Transverse colon (tissue), 4 donors: ENCODE results near the gene HPSE2. TPM values are rescaled to one million over a fixed set of nuclear protein-coding genes. Genes with fewer than 3 reads are reported as not detected.
"Not testable (repeated sequence)": the region's sequence is repeated elsewhere in the genome, so short reads cannot be mapped to it uniquely, and the experiment has no call there.

Experiments
- DNase-seq: peaks from one replicate; pipeline ENCODE4 v3.0.0-alpha.2; 2019
- H3K27ac ChIP-seq, 4 donors: fragments of 200-600 bp; sonication (generic); 2 replicates each; pipeline ENCODE4 v1.5.1; 2016 to 2018; ENCODE audit warnings: inconsistent platforms in 4 of 4
- H3K27me3 ChIP-seq: fragments of 200-600 bp; sonication (generic); 2 replicates; pipeline ENCODE4 v1.5.1; 2017; ENCODE audit warnings: inconsistent platforms
- H3K36me3 ChIP-seq, 4 donors: fragments of 200-600 bp; sonication (generic); 2 replicates each; pipeline ENCODE4 v1.5.1; 2017 to 2019; ENCODE audit warnings: inconsistent platforms in 4 of 4
- H3K4me1 ChIP-seq, 4 donors: fragments of 200-600 bp; sonication (generic); 2 replicates each; pipeline ENCODE4 v1.5.1; 2017 to 2020; ENCODE audit warnings: inconsistent platforms in 4 of 4
- H3K4me3 ChIP-seq, 4 donors: fragments of 200-600 bp; sonication (generic); 1 replicate in 1 of 4; 2 replicates in 3 of 4; pipeline versions ENCODE4 v1.5.1 to v1.6.1; 2017 to 2019; ENCODE audit warnings: inconsistent platforms in 4 of 4
- H3K9me3 ChIP-seq, 2 donors: fragments of 200-600 bp; sonication (generic); 2 replicates each; pipeline ENCODE4 v1.5.1; 2017 to 2019; ENCODE audit warnings: inconsistent platforms in 2 of 2
- CTCF ChIP-seq, 5 experiments: fragments of 200-600 bp in 3 of 5; fragments of 450-650 bp in 2 of 5; sonication (generic) in 3 of 5; IDR thresholded peaks; 1 replicate in 2 of 5; 2 replicates in 3 of 5; pipeline ENCODE4 v1.5.1; 2016 to 2017; ENCODE audit warnings: antibody characterized with exemption in 5 of 5, inconsistent platforms in 3 of 5, mild to moderate bottlenecking in 2 of 5, moderate library complexity in 1 of 5
- EP300 ChIP-seq: sonication (generic); formaldehyde crosslinking; IDR thresholded peaks from one replicate; pipeline ENCODE4 v1.6.1; 2017; ENCODE audit warnings: antibody characterized with exemption, low read depth
- POLR2A ChIP-seq: fragments of 450-650 bp; IDR thresholded peaks from one replicate; pipeline ENCODE4 v1.6.1; 2016; ENCODE audit warnings: antibody characterized with exemption, mild to moderate bottlenecking, moderate library complexity
- POLR2AphosphoS5 ChIP-seq, 3 donors: sonication (generic); formaldehyde crosslinking; IDR thresholded peaks; one replicate each; pipeline ENCODE4 v1.6.1; 2016; ENCODE audit warnings: antibody characterized with exemption in 3 of 3
- WGBS, 2 donors: methylation state at CpG; one replicate each; pipeline ENCODE4 v1.1.5; 2018; ENCODE audit warnings: low coverage in 1 of 2; 5-methylcytosine and 5-hydroxymethylcytosine counted together
- in situ Hi-C, 4 donors: fragments of 200-750 bp; cut with MboI; loops; one replicate each; pipeline versions ENCODE4 v1.15.0 to v1.15.1; 2017; ENCODE audit warnings: low sequenced_read_pairs in 3 of 4, low pct_ligation_motif_present in 1 of 4, low pct_unique_long_range_greater_than_20kb in 1 of 4
- intact Hi-C: fragments of 100-400 bp; cut with DNase I; formaldehyde crosslinking; loops from one replicate; pipeline ENCODE4 v1.15.1; 2023; ENCODE audit warnings: low total_unique reads
- total RNA-seq, 4 donors: library from RNA; depleted of rRNA; stranded (reverse); fragments of >200 nt; gene quantifications; one replicate each; pipeline ENCODE4 v1.1.0, GENCODE V29; 2016

HPSE2 gene
- total RNA-seq, 4 donors from 2014 or later = 2.2 to 3.0 TPM; not detected in 2

DNA sequence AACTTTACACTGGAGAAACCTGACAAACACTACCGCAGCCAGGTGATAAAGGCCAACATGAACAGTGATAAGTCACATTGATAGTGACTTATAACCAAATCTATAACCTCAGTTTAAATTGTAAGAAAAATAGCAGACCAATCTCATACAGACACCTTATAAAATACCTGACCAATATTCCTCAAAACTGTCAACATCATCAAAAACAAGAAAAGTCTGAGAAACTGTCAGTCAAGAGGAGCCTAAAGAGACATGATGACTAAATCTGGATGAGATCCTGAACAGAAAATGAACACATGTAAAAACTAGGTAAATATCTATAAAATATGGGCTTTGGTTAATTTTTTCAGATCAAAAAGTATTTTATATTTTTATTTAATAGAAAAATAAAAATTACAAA is 233.3 kb downstream of the HPSE2 start:
- peaks cover 12 to 18% of the 10 kb centered on the region in 2 donors for H3K9me3 ChIP-seq
- intact Hi-C loops = no loop called here

GRCh38 chr10:98997596-98997995 is 238.1 kb downstream of the HPSE2 start:
- H3K4me1 ChIP-seq = no peaks in the 10 kb centered on the region
- H3K27ac ChIP-seq = no peak overlapping the region
- no peaks in the 10 kb centered on the region for H3K9me3 ChIP-seq
- H3K27me3 ChIP-seq = no peaks in the 10 kb centered on the region
- no peaks in the 10 kb centered on the region for H3K36me3 ChIP-seq
- intact Hi-C loops (no loop called here), in situ Hi-C loops (no loop called here)
- no peak for DNase-seq
- WGBS, 2 donors = 61 to 67% methylated on average over 4 of the region's 4 CpGs
- TF ChIP-seq EP300 (no peak), POLR2A (no peak), CTCF (IDR thresholded peaks at IDR 0.05) (no peak), POLR2AphosphoS5 (IDR thresholded peaks at IDR 0.05) (no peak)
- H3K4me3 ChIP-seq = no peak overlapping the region

More for the DNA sequence above, 233.3 kb downstream of the HPSE2 start:
- no peak for TF ChIP-seq CTCF (IDR thresholded peaks at IDR 0.05)
- TF ChIP-seq POLR2A = no peak
- TF ChIP-seq POLR2AphosphoS5 (IDR thresholded peaks at IDR 0.05) = no peak
- no peak for TF ChIP-seq EP300
- H3K4me3 ChIP-seq = no peak overlapping the region
- no peak for DNase-seq
- no peak overlapping the region for H3K27ac ChIP-seq
- H3K36me3 ChIP-seq = no peaks in the 10 kb centered on the region
- 69 to 95% methylated on average over 1 of the region's 1 CpG for WGBS, 2 donors
- H3K27me3 ChIP-seq = no peaks in the 10 kb centered on the region
- in situ Hi-C loops = loop anchor here in 1 of 4 donors (25.0 kb wide), 1 partner anchor 190 kb away; no protein-coding TSS in a partner anchor
- H3K4me1 ChIP-seq = no peaks in the 10 kb centered on the region

DNA sequence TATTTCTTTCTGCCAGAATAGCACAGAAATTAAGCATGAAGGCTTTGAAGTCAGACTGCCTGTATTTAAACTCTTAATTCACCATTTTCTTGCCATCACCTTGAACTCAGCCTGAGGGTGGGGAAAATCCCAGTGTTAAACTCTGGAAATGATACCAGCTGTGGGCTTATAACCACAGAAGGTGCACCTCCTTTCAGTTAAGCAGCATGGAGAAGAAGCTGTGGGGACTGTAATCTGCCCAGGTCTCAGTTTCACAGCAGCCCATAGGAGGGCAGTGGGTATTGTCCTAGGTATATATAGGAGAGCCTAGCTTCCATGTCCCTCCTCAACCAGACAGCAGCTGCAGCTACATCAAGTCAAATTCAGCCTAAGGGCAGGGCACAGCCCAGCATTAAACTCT is 241.6 kb downstream of the HPSE2 start:
- in situ Hi-C loops = no loop called here
- Histone ChIP-seq H3K27ac (no peak overlapping the region), H3K36me3 (no peaks in the 10 kb centered on the region), H3K9me3 (no peaks in the 10 kb centered on the region), H3K4me1 (no peaks in the 10 kb centered on the region), H3K4me3 (no peak overlapping the region), H3K27me3 (no peaks in the 10 kb centered on the region)
- TF ChIP-seq EP300 (no peak), POLR2AphosphoS5 (IDR thresholded peaks at IDR 0.05) (no peak), POLR2A (no peak), CTCF (IDR thresholded peaks at IDR 0.05) (no peak)
- intact Hi-C loops = no loop called here
- no peak for DNase-seq

DNA sequence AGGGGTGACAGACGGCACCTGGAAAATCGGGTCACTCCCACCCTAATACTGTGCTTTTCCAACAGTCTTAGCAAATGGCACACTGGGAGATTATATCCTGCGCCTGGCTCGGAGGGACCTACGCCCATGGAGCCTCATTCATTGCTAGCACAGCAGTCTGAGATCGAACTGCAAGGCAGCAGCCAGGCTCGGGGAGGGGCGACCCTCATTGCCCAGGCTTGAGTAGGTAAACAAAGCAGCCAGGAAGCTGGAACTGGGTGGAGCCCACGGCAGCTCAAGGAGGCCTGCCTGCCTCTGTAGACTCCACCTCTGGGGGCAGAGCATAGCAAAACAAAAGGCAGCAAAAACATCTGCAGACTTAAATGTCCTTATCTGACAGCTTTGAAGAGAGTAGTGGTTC is 251.9 kb downstream of the HPSE2 start:
- H3K9me3 ChIP-seq, in situ Hi-C loops, H3K4me1 ChIP-seq, H3K4me3 ChIP-seq, intact Hi-C loops, H3K36me3 ChIP-seq, H3K27ac ChIP-seq, DNase-seq, H3K27me3 ChIP-seq: not testable (repeated sequence)
- WGBS, 2 donors = 85% methylated on average over 7 of the region's 9 CpGs; no CpG with 5 or more reads in 1 of the 2 donors

DNA sequence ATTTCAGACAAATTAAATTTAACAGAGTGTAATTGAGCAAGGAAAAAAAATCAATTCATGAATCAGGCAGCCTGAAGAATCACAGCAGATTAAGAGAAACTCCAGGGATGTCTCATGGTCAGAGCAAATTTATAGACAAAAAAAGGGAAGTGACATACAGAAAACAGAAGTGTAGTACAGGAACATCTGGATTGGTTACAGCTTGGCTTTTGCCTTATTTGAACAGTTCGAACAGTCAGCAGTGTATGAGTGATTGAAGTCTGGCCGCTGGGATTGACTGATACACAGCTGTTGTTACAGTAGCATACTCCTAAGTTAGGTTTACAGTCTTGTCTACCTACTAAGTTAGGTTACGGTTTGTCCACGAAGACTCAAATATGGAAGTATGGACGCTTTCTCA is 255.3 kb downstream of the HPSE2 start:
- Histone ChIP-seq H3K27ac (no peak overlapping the region), H3K27me3 (no peaks in the 10 kb centered on the region), H3K4me3 (no peak overlapping the region), H3K36me3 (no peaks in the 10 kb centered on the region), H3K9me3 (no peaks in the 10 kb centered on the region), H3K4me1 (no peaks in the 10 kb centered on the region)
- intact Hi-C loops = no loop called here
- no peak for DNase-seq
- no peak for TF ChIP-seq CTCF (IDR thresholded peaks at IDR 0.05)
- TF ChIP-seq POLR2AphosphoS5 (IDR thresholded peaks at IDR 0.05) = no peak
- TF ChIP-seq POLR2A = no peak
- TF ChIP-seq EP300 = no peak
- 60 to 63% methylated on average over 5 of the region's 5 CpGs for WGBS, 2 donors
- in situ Hi-C loops = no loop called here
